ENCODE measurements around the gene OPCML.

Gene OPCML

GRCh38 chr11:133064961-133065360 is 467.3 kb downstream of the OPCML start:
- Histone ChIP-seq H3F3A (ENCODE audit: control insufficient read depth, insufficient read depth) (no peaks in the 10 kb centered on the region), H3K4me2 (ENCODE audit: low read length) (no peak overlapping the region), H3K79me2 (ENCODE audit: control insufficient read depth, low read length) (no peaks in the 10 kb centered on the region), H3K4me1 (ENCODE audit: control insufficient read depth, low read length) (no peaks in the 10 kb centered on the region), H3K27me3 (ENCODE audit: control insufficient read depth, low read length) (no peaks in the 10 kb centered on the region), H3K36me3 (ENCODE audit: control insufficient read depth, low read length) (no peaks in the 10 kb centered on the region), H4K20me1 (ENCODE audit: control insufficient read depth, insufficient read depth, low read depth, low read length) (no peaks in the 10 kb centered on the region), H3K9me2 (replicated peaks; ENCODE audit: control insufficient read depth, low read length) (no peaks in the 10 kb centered on the region), H3K27ac (ENCODE audit: low read depth, low read length) (no peak overlapping the region), H3K9me3 (ENCODE audit: control insufficient read depth, insufficient read depth, low read length) (no peaks in the 10 kb centered on the region), H3K4me3 (ENCODE audit: low read length) (no peak overlapping the region)
- TF ChIP-seq, protein P1, sequence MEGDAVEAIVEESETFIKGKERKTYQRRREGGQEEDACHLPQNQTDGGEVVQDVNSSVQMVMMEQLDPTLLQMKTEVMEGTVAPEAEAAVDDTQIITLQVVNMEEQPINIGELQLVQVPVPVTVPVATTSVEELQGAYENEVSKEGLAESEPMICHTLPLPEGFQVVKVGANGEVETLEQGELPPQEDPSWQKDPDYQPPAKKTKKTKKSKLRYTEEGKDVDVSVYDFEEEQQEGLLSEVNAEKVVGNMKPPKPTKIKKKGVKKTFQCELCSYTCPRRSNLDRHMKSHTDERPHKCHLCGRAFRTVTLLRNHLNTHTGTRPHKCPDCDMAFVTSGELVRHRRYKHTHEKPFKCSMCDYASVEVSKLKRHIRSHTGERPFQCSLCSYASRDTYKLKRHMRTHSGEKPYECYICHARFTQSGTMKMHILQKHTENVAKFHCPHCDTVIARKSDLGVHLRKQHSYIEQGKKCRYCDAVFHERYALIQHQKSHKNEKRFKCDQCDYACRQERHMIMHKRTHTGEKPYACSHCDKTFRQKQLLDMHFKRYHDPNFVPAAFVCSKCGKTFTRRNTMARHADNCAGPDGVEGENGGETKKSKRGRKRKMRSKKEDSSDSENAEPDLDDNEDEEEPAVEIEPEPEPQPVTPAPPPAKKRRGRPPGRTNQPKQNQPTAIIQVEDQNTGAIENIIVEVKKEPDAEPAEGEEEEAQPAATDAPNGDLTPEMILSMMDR (IDR thresholded peaks at IDR 0.05; ENCODE audit: low read depth, low read length, poor library complexity, severe bottlenecking): no peak
- TF ChIP-seq EZH2phosphoT487 (IDR thresholded peaks at IDR 0.05; ENCODE audit: borderline replicate concordance, low read length): no peak

- Histone ChIP-seq H3F3A (ENCODE audit: control insufficient read depth, insufficient read depth) (no peaks in the 10 kb centered on the region), H3K4me2 (ENCODE audit: low read length) (no peak overlapping the region), H3K9me3 (ENCODE audit: control insufficient read depth, insufficient read depth, low read length) (no peaks in the 10 kb centered on the region), H3K27me3 (ENCODE audit: control insufficient read depth, low read length) (no peaks in the 10 kb centered on the region), H3K27ac (ENCODE audit: low read depth, low read length) (no peak overlapping the region), H3K36me3 (ENCODE audit: control insufficient read depth, low read length) (no peaks in the 10 kb centered on the region), H3K79me2 (ENCODE audit: control insufficient read depth, low read length) (no peaks in the 10 kb centered on the region), H4K20me1 (ENCODE audit: control insufficient read depth, insufficient read depth, low read depth, low read length) (no peaks in the 10 kb centered on the region), H3K9me2 (replicated peaks; ENCODE audit: control insufficient read depth, low read length) (no peaks in the 10 kb centered on the region), H3K4me1 (ENCODE audit: control insufficient read depth, low read length) (no peaks in the 10 kb centered on the region), H3K4me3 (ENCODE audit: low read length) (no peak overlapping the region)
- no peak for TF ChIP-seq EZH2phosphoT487 (IDR thresholded peaks at IDR 0.05; ENCODE audit: borderline replicate concordance, low read length)
- TF ChIP-seq, protein P1 (IDR thresholded peaks at IDR 0.05; ENCODE audit: low read depth, low read length, poor library complexity, severe bottlenecking): no peak
Observed at GRCh38 chr11:133064152-133064877, 468.0 kb downstream of the OPCML start.

- Histone ChIP-seq H3K4me1 (ENCODE audit: control insufficient read depth, low read length) (no peaks in the 10 kb centered on the region), H3K4me3 (ENCODE audit: low read length) (no peak overlapping the region), H3K36me3 (ENCODE audit: control insufficient read depth, low read length) (no peaks in the 10 kb centered on the region), H3K9me3 (ENCODE audit: control insufficient read depth, insufficient read depth, low read length) (no peaks in the 10 kb centered on the region), H3K27me3 (ENCODE audit: control insufficient read depth, low read length) (no peaks in the 10 kb centered on the region), H3F3A (ENCODE audit: control insufficient read depth, insufficient read depth) (no peaks in the 10 kb centered on the region), H3K27ac (ENCODE audit: low read depth, low read length) (no peak overlapping the region), H3K9me2 (replicated peaks; ENCODE audit: control insufficient read depth, low read length) (no peaks in the 10 kb centered on the region), H4K20me1 (ENCODE audit: control insufficient read depth, insufficient read depth, low read depth, low read length) (no peaks in the 10 kb centered on the region), H3K4me2 (ENCODE audit: low read length) (no peak overlapping the region), H3K79me2 (ENCODE audit: control insufficient read depth, low read length) (no peaks in the 10 kb centered on the region)
- TF ChIP-seq, protein P1 (IDR thresholded peaks at IDR 0.05; ENCODE audit: low read depth, low read length, poor library complexity, severe bottlenecking): no peak
- TF ChIP-seq EZH2phosphoT487 (IDR thresholded peaks at IDR 0.05; ENCODE audit: borderline replicate concordance, low read length): no peak
Observed at GRCh38 chr11:133058501-133058900, 473.8 kb downstream of the OPCML start.

Measured in DOHH2 (cell line).